SK-N-MC (cell line): ENCODE data around the gene SVOPL.

Source experiments
- DNase-seq: peaks from one replicate; pipeline ENCODE4 v3.0.0-alpha.2; 2011; ENCODE audit warnings: low read depth, low spot score
- H3K27ac ChIP-seq: fragments of 200-600 bp; sonication (generic); 2 replicates; pipeline ENCODE4 v1.5.1; 2016; ENCODE audit warnings: mixed run types
- H3K36me3 ChIP-seq: fragments of 200-600 bp; sonication (generic); 2 replicates; pipeline ENCODE4 v1.6.1; 2017; ENCODE audit warnings: antibody characterized with exemption, low read length, mixed read lengths; ENCODE audit not compliant: insufficient read depth
- H3K4me3 ChIP-seq: fragments of 200-600 bp; sonication (generic); 2 replicates; pipeline ENCODE4 v1.5.1; 2016
- H3K9ac ChIP-seq: fragments of 200-600 bp; sonication (generic); 2 replicates; pipeline ENCODE4 v1.8.0; 2017; ENCODE audit warnings: mixed run types, mixed read lengths; ENCODE audit not compliant: insufficient read length
- H3K9me3 ChIP-seq: fragments of 200-600 bp; sonication (generic); 2 replicates; pipeline ENCODE4 v1.6.1; 2017; ENCODE audit warnings: low read depth, mild to moderate bottlenecking, antibody characterized with exemption, low read length, moderate library complexity, mixed read lengths
- EZH2 ChIP-seq: fragments of 200-600 bp; sonication (generic); IDR thresholded peaks from one replicate; pipeline ENCODE4 v1.6.1; 2017; ENCODE audit warnings: antibody characterized with exemption
- FOXP2 ChIP-seq: optimal IDR thresholded peaks from 2 replicates; pipeline ENCODE3; 2011; ENCODE audit warnings: mild to moderate bottlenecking, moderate library complexity; ENCODE audit not compliant: insufficient read depth; ENCODE audit errors: extremely low read length, control extremely low read depth
- POLR2AphosphoS5 ChIP-seq: IDR thresholded peaks from 2 replicates; pipeline ENCODE4 v1.6.1; 2012; ENCODE audit warnings: mild to moderate bottlenecking, low read depth, low read length, borderline replicate concordance

Gene SVOPL

DNA sequence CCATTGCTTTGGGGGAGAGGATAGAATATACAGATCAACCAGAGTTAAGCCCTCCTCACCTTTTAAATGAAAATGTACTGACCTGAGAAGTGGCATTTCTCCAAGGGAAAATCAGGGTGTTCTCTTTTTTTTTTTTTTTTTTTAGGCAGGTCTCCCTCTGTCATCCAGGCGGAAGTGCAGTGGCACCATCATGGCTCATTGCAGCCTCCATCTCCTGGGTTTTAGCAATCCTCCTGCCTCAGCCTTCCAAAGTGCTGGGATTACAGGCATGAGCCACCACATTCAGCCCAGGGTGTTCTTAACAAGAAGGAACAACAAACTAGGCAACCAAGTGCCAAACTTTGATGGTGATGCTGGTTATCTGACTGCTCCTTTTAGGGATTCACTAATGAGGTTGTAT is 111.0 kb downstream of the SVOPL start:
- no peak for DNase-seq

DNA sequence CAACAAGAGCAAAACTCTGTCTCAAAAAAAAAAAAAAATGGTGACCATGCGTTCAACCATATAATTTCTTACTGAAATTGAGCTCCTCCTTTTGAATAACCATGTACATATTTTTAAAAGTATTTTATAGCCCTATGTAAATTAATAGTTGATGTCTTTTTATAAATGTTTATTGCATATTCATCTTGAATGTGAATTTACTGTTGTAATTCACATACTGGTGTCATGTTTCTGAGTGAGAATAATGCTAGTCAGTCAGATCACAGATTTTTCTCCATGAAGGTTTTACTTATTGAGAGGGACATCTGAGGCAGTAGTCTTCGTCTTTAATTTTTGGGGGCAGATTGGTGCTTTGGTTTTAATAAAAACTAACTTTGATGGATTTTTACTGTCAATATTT is 112.2 kb downstream of the SVOPL start:
- peaks cover 10% of the 10 kb centered on the region for H3K36me3 ChIP-seq
- H3K9ac ChIP-seq, result no peak overlapping the region
- TF ChIP-seq EZH2 (no peak), FOXP2 (no peak)
- no peaks in the 10 kb centered on the region for H3K9me3 ChIP-seq
- no peak for DNase-seq
- H3K27ac ChIP-seq, result no peak overlapping the region
- no peak overlapping the region for H3K4me3 ChIP-seq

More for the DNA sequence above, 111.0 kb downstream of the SVOPL start:
- no peak overlapping the region for H3K4me3 ChIP-seq
- H3K36me3 ChIP-seq, result peaks cover 2% of the 10 kb centered on the region; the same call in 1 of the 2 replicates
- TF ChIP-seq POLR2AphosphoS5 (no peak), FOXP2 (no peak), EZH2 (no peak)
- no peak overlapping the region for H3K27ac ChIP-seq
- no peaks in the 10 kb centered on the region for H3K9me3 ChIP-seq
- no peak overlapping the region for H3K9ac ChIP-seq

DNA sequence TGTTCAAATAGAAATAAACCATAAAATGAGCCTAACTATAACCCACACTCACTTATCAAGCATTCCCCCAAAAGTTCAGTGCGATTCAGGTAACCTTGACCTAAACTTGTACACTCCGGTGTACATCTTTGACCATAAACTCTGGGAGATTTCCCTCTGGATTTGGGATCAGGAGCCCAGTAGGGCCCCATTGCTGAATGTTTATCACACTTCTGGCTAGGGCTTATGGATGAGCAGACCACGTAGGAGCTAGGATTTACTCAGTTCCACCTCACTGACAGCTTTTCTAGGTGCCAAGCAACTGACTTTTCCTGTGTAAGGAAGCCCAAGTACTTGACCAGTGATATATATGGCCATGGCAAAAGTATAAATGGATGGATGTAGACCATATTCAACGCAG is 113.7 kb downstream of the SVOPL start:
- Histone ChIP-seq H3K4me3 (no peak overlapping the region), H3K27ac (no peak overlapping the region), H3K9ac (no peak overlapping the region), H3K36me3 (peaks cover 14% of the 10 kb centered on the region), H3K9me3 (no peaks in the 10 kb centered on the region)
- no peak for DNase-seq
- TF ChIP-seq FOXP2 (no peak), POLR2AphosphoS5 (no peak), EZH2 (no peak)

DNA sequence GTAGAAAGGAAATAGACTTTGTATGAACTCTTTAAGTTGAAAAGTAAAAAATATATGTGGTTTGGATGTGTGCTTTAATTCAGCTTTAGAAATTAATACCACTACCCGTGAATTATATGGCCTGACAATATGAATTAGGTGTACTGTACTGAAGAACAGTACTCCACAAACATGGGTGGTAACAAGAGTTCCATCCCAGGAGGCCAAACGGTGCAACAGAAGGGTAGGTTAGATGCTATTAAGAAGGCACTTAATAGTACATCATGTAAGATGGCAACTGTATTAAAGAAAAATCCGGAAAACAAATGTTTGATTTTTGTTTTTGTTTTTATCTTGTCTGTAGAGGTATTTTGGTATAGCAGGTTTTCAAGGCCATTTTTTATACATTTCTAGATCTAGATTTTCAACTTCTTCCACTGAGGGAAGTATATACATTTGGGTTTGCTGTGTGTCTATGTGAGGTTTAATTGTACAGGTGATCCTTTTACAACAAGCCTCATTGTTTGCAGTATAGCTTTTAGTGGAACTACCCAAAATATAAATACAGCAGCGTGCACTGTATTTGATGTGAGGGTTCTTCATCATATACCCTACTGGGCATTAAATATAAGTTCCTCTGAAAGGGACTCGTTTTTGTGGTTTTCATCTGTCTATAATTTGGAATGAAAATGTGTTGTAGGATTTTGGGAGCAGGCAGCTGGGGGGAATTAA is 115.7 kb downstream of the SVOPL start:
- no peak for TF ChIP-seq POLR2AphosphoS5
- TF ChIP-seq FOXP2, result no peak
- TF ChIP-seq EZH2, result no peak
- H3K9ac ChIP-seq, result no peak overlapping the region
- no peak overlapping the region for H3K4me3 ChIP-seq
- no peaks in the 10 kb centered on the region for H3K9me3 ChIP-seq
- no peak for DNase-seq
- peaks cover 19% of the 10 kb centered on the region for H3K36me3 ChIP-seq
- H3K27ac ChIP-seq, result no peak overlapping the region

DNA sequence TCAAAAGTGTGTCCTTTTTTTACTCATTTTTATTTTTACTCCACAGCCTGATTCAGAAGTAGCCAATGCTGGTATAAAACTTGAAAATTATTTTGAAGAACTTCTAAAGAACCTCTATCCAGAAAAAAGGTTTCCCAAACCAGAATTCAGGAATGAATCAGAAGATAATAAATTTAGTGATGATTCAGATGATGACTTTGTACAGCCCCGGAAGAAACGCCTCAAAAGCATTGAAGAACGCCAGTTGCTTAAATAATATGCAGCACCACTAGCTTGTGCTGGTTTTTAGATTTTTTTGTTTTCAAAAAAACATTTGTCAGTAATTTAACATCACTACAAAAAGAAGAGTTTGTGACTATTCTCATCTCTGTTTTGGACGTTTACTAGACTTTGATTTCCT is 116.5 kb downstream of the SVOPL start:
- DNase-seq, result no peak
- Histone ChIP-seq H3K9me3 (no peaks in the 10 kb centered on the region), H3K9ac (no peak overlapping the region), H3K27ac (no peak overlapping the region), H3K36me3 (peaks cover 26% of the 10 kb centered on the region), H3K4me3 (no peak overlapping the region)
- no peak for TF ChIP-seq POLR2AphosphoS5
- no peak for TF ChIP-seq EZH2
- TF ChIP-seq FOXP2, result no peak

DNA sequence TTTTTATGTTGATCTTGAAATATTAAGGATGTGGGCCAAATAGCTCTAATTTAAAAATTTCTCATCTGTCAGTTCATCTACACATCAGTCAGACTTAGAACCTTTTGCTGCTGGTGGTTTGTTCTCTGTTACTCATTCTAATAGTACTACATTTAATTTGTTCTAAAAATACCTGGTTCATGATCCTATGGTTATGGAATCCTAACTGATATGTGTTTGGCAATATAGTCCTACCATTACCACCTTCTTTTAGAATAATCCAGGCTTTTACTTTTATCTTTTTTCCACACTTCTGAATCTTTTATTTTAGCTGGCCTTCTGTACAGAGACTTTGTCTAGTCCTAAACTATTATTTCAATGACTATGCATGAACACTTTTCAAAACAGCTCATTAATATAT is 116.9 kb downstream of the SVOPL start:
- Histone ChIP-seq H3K4me3 (no peak overlapping the region), H3K36me3 (peaks cover 29% of the 10 kb centered on the region), H3K27ac (no peak overlapping the region), H3K9me3 (no peaks in the 10 kb centered on the region), H3K9ac (no peak overlapping the region)
- DNase-seq, result no peak
- TF ChIP-seq FOXP2, result no peak
- no peak for TF ChIP-seq EZH2
- no peak for TF ChIP-seq POLR2AphosphoS5

DNA sequence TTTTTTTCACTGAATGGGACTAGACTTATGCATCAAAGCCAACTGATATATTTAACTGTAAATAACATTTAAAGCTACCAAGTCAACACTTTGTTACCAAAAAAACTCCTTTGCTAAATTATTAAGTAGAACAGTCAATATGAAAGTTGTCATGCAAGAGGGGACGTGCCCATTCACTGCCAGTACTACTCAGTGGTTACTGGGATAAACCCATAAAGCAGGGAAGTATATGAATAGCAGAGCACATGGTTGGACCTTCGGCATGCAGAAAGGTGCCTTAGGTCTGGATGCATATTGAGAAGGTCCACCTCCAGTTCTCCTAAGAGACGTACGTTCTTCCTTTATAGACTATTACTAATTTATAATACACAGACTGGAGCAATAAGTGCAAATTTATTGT is 120.1 kb downstream of the SVOPL start:
- H3K9me3 ChIP-seq, result no peaks in the 10 kb centered on the region
- peaks cover 40% of the 10 kb centered on the region for H3K36me3 ChIP-seq
- no peak overlapping the region for H3K4me3 ChIP-seq
- no peak overlapping the region for H3K9ac ChIP-seq
- no peak for DNase-seq
- no peak overlapping the region for H3K27ac ChIP-seq
- TF ChIP-seq POLR2AphosphoS5 (no peak), EZH2 (no peak), FOXP2 (no peak)

DNA sequence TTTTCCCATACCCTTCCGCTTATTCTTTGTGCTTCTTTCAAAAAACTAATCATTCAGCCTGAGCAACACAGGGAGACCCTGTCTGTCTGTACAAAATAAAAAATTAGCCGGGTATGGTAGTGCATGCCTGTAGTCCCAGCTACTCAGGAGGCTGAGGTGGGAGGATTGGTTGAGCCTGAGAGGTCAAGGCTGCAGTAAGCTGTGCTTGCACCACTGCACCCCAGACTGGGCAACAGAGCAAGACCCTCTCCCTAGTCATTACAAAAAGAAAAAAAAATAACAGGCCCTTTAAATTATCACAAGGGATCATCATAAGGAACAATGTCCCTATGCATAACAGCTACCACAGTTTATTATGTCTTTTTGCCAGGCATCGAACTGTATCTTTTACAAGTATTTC is 121.5 kb downstream of the SVOPL start:
- Histone ChIP-seq H3K4me3 (no peak overlapping the region), H3K27ac (no peak overlapping the region), H3K9me3 (no peaks in the 10 kb centered on the region), H3K9ac (no peak overlapping the region), H3K36me3 (peaks cover 33% of the 10 kb centered on the region)
- no peak for DNase-seq
- TF ChIP-seq EZH2 (no peak), POLR2AphosphoS5 (no peak), FOXP2 (no peak)

DNA sequence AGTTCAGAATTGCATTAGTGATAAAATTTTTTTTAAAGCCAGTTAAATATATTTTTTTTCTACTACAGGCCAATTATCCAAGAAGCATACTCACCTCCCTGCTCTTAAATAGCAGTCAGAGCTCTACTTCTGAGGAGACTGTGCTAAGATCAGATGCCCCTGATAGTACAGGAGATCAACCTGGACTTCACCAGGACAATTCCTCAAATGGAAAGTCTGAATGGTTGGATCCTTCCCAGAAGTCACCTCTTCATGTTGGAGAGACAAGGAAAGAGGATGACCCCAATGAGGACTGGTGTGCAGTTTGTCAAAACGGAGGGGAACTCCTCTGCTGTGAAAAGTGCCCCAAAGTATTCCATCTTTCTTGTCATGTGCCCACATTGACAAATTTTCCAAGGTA is 122.0 kb downstream of the SVOPL start:
- H3K36me3 ChIP-seq, result peaks cover 31% of the 10 kb centered on the region
- H3K4me3 ChIP-seq, result no peak overlapping the region
- H3K9ac ChIP-seq, result no peak overlapping the region
- no peaks in the 10 kb centered on the region for H3K9me3 ChIP-seq
- no peak overlapping the region for H3K27ac ChIP-seq
- DNase-seq, result no peak
- TF ChIP-seq POLR2AphosphoS5 (no peak), EZH2 (no peak), FOXP2 (no peak)
